Peyer's patch (tissue), 4 donors: ENCODE results near the gene CADPS.

Experiments used
- CTCF ChIP-seq, 6 experiments: fragments of 450-650 bp in 4 of 6; fragments of 200-600 bp in 2 of 6; sonication (generic) in 1 of 6; IDR thresholded peaks; one replicate each; pipeline ENCODE4 v1.5.1; 2017 to 2019; ENCODE audit warnings: antibody characterized with exemption in 6 of 6, mild to moderate bottlenecking in 3 of 6, moderate library complexity in 1 of 6
- POLR2A ChIP-seq, 2 donors: fragments of 450-650 bp; IDR thresholded peaks; one replicate each; pipeline ENCODE4 v1.5.1; 2017; ENCODE audit warnings: antibody characterized with exemption in 2 of 2, mild to moderate bottlenecking in 2 of 2, moderate library complexity in 2 of 2

- TF ChIP-seq CTCF (IDR thresholded peaks at IDR 0.05): no peak
- no peak for TF ChIP-seq POLR2A (IDR thresholded peaks at IDR 0.05)
Observed at GRCh38 chr3:62454916-62455315, 420.3 kb downstream of the CADPS start.
